Ovary (tissue), 9 donors: ENCODE results near the gene SH3PXD2B. TPM values are rescaled to one million over a fixed set of nuclear protein-coding genes. Genes with fewer than 3 reads are reported as not detected.

Experiments used
- DNase-seq, 5 donors: peaks; one replicate each; pipeline ENCODE4 v3.0.0-alpha.2; 2019 to 2020
- H3K27ac ChIP-seq, 2 donors: fragments of 200-600 bp; one replicate each; pipeline versions ENCODE4 v1.5.1 to v1.8.0; 2019 to 2022
- H3K27me3 ChIP-seq: fragments of 200-600 bp; one replicate; pipeline ENCODE4 v1.8.0; 2022
- H3K36me3 ChIP-seq: fragments of 200-600 bp; sonication (generic); one replicate; pipeline ENCODE4 v1.5.1; 2019
- H3K4me1 ChIP-seq: one replicate; pipeline ENCODE4 v1.8.1; 2013; ENCODE audit warnings: mild to moderate bottlenecking, moderate library complexity; ENCODE audit not compliant: insufficient read depth
- H3K4me3 ChIP-seq: fragments of 200-600 bp; sonication (generic); one replicate; pipeline ENCODE4 v1.5.1; 2017
- H3K9me3 ChIP-seq, 2 donors: fragments of 200-600 bp in 1 of 2; sonication (generic) in 1 of 2; one replicate each; pipeline versions ENCODE4 v1.5.1 to v1.8.1; 2013 to 2019; ENCODE audit warnings: mild to moderate bottlenecking in 1 of 2, moderate library complexity in 1 of 2
- CTCF ChIP-seq, 3 donors: fragments of 450-650 bp in 2 of 3; fragments of 200-600 bp in 1 of 3; IDR thresholded peaks; one replicate each; pipeline versions ENCODE4 v1.5.1 to v1.8.0; 2016 to 2022; ENCODE audit warnings: antibody characterized with exemption in 3 of 3, mild to moderate bottlenecking in 1 of 3
- EP300 ChIP-seq: sonication (generic); formaldehyde crosslinking; IDR thresholded peaks from one replicate; pipeline ENCODE4 v1.6.1; 2017; ENCODE audit warnings: antibody characterized with exemption
- POLR2A ChIP-seq: fragments of 450-650 bp; IDR thresholded peaks from one replicate; pipeline ENCODE4 v1.6.1; 2017; ENCODE audit warnings: antibody characterized with exemption, mild to moderate bottlenecking, moderate library complexity
- whole genome bisulfite sequencing, 3 donors: extraction: QIAGEN DNeasy Blood & Tissue Kit in 1 of 3; methylation state at CpG; one replicate each; pipeline versions ENCODE4 v1.1.5 to v1.1.7; 2013 to 2017; 5-methylcytosine and 5-hydroxymethylcytosine counted together
- intact Hi-C, 4 donors: fragments of 100-400 bp; cut with DNase I; formaldehyde crosslinking; loops; one replicate each; pipeline versions ENCODE4 v1.11.0 to v1.15.1; 2022 to 2023
- polyA plus RNA-seq, 2 donors: library from polyadenylated mRNA; stranded (reverse); fragments of 200-250 nt in 1 of 2; fragments of 350-450 nt in 1 of 2; fragmentation: Illumina TruSeq in 1 of 2; extraction: RNeasy Lipid Tissue Mini Kit (QIAGEN cat#74804) in 1 of 2; gene quantifications; one replicate each; pipeline ENCODE4 v1.2.3, GENCODE V29; 2013 to 2014
- total RNA-seq, 7 donors: library from RNA; depleted of rRNA in 2 of 7; stranded (reverse); fragments of >200 nt in 2 of 7; fragmentation: NEBNext Ultra II Directional in 3 of 7; extraction: Animal tissue kit (Norgen Biotek cat#: 25700) in 3 of 7; gene quantifications; one replicate each; pipeline versions ENCODE4 v1.1.0 to v1.2.4, GENCODE V29; 2016 to 2023
- donor health status: DM: no; HTN: no; CAD: no; lungs with moderate emphysema.
- donor health status: DM: no; HTN: no; CAD: no.
- donor health status: Bipolar disorder and iron deficiency.
- donor health status: DM: yes; HTN: yes; CAD: no.
- donor health status: DM: no; HTN: no; CAD: no.
- donor health status: DM: yes; HTN: yes; CAD: no.

The SH3PXD2B gene
- total and polyA plus RNA-seq, 9 donors = 13.0 to 71.8 (median 49.9) TPM

DNA sequence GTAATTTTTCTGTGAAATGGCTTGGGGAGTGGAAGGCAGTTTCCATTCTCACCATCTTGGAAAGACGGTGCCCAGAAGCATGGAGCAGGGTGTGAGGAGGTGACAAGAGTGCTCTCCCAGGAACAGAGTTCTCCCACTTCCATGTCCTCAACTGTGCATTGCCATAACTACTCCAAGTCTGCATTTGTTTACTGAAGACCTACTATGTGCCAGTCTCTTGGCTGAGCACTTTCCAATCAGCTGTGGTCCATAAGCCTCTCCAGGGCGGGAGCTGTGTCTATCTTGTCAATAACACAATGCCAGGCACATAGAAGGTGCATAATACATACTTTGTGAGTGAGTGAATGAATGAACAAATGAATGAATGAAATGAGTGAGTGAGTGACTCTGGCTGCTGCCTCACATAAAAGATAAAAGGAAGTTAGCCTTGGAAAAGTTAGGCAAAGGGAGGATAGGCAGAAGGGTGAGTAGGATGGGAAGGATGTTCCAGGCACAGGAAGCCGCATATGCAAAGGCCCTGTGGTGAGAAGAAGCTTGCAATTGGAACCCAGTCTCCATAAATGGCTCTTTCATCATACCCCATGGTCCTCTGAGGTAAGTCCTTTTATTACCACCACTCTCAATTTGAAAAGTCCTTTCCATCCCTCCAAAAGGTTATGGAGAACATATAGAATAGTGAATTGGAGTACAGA lies 31.3 kb upstream of the SH3PXD2B start:
- no peaks in the 10 kb centered on the region for H3K27me3 ChIP-seq
- intact Hi-C loops = loop anchor here in 2 of 4 donors (10.0 kb wide), 2 partner anchors 159 to 449 kb away; partner anchors contain the start of gene NEURL1B (in 1 of the 2)
- H3K4me3 ChIP-seq = no peak overlapping the region
- no peak for TF ChIP-seq CTCF (IDR thresholded peaks at IDR 0.05)
- H3K27ac ChIP-seq = no peak overlapping the region
- H3K9me3 ChIP-seq = no peaks in the 10 kb centered on the region
- peaks cover 8% of the 10 kb centered on the region for H3K4me1 ChIP-seq
- no peaks in the 10 kb centered on the region for H3K36me3 ChIP-seq
- WGBS, 3 donors = 81 to 94% (median 81%) methylated on average over 3 of the region's 3 CpGs
- no peak for DNase-seq

- no peaks in the 10 kb centered on the region for H3K27me3 ChIP-seq
- H3K4me1 ChIP-seq = peaks cover 8% of the 10 kb centered on the region
- H3K36me3 ChIP-seq = no peaks in the 10 kb centered on the region
- TF ChIP-seq EP300 (no peak), POLR2A (no peak), CTCF (IDR thresholded peaks at IDR 0.05) (no peak)
- H3K27ac ChIP-seq = no peak overlapping the region
- intact Hi-C loops = loop anchor here in 3 of 4 donors (5.0 to 10.0 kb wide), 4 partner anchors 160 to 458 kb away; partner anchors contain the start of gene NEURL1B (in 1 of the 3)
- DNase-seq = no peak
- no peaks in the 10 kb centered on the region for H3K9me3 ChIP-seq
- H3K4me3 ChIP-seq = no peak overlapping the region
- WGBS, 3 donors = 79 to 93% (median 79%) methylated on average over 9 of the region's 9 CpGs
These were observed 30.3 kb upstream of the SH3PXD2B start for GRCh38 chr5:172484664-172485063.

DNA sequence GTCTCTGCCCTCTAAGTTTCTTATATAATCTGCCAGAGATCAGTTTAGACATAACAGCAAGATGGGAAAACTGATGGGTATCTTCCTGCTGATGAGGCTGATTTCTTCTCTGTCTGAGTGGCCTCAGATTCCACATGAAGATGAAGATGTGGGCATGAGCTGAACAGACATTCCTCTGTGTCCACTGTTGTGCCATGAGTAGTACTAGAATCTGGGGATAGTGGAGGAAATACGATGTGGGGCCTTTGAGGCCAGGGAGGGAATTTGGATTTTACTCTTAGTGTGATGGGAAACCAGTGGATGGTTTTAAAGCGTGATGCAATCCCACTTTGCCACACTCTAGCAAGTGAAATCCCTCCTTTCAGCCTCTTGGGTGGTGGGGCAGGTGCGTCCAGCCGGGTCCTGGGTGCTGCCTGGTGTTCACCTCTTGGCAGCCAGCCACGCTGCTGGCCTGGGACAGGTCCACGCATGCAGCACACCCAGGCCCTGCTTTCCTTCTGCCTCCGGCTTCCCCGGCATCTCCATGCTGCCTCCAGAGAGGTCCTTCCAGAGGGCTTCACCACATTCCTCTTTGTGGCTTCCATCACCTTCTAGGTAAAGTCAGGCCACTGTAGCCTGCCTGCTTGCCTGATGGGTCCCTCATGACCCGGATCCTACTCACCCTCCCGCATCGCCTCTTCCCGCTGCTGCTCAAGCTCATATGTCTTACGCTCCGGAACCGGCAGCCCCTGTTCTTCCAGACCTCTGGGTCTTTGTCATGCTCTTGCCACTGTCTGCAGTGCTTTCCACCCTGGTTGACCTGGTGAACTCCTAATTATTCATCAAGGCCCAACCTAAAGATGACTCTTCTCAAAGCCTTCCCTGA lies 28.1 kb upstream of the SH3PXD2B start:
- no peaks in the 10 kb centered on the region for H3K9me3 ChIP-seq
- no peak for DNase-seq
- H3K36me3 ChIP-seq = no peaks in the 10 kb centered on the region
- WGBS, 3 donors = 84 to 90% (median 90%) methylated on average over 15 of the region's 15 CpGs
- no peak overlapping the region for H3K27ac ChIP-seq
- intact Hi-C loops = loop anchor here in 3 of 4 donors (5.0 to 10.0 kb wide), 4 partner anchors 162 to 460 kb away; partner anchors contain the start of gene NEURL1B (in 1 of the 3)
- H3K4me1 ChIP-seq = peaks cover 1% of the 10 kb centered on the region
- no peaks in the 10 kb centered on the region for H3K27me3 ChIP-seq
- no peak overlapping the region for H3K4me3 ChIP-seq
- no peak for TF ChIP-seq POLR2A
- TF ChIP-seq EP300 = no peak
- no peak for TF ChIP-seq CTCF (IDR thresholded peaks at IDR 0.05)

- 71 to 76% (median 72%) methylated on average over 10 of the region's 10 CpGs for WGBS, 3 donors
- DNase-seq = no peak
- Histone ChIP-seq H3K36me3 (no peaks in the 10 kb centered on the region), H3K9me3 (no peaks in the 10 kb centered on the region), H3K27me3 (no peaks in the 10 kb centered on the region), H3K27ac (no peak overlapping the region), H3K4me3 (no peak overlapping the region), H3K4me1 (peaks cover 1% of the 10 kb centered on the region)
- intact Hi-C loops = loop anchor here in 3 of 4 donors (5.0 to 10.0 kb wide), 4 partner anchors 164 to 461 kb away; partner anchors contain the start of gene NEURL1B (in 1 of the 3)
- no peak for TF ChIP-seq EP300
- no peak for TF ChIP-seq CTCF (IDR thresholded peaks at IDR 0.05)
- no peak for TF ChIP-seq POLR2A
These were observed 26.9 kb upstream of the SH3PXD2B start for GRCh38 chr5:172481011-172481800.
